ENCODE data around the gene SMCO4.

GRCh38 chr11:93485983-93486382 lies 57.2 kb downstream of the SMCO4 start:
- TF ChIP-seq, protein P1, sequence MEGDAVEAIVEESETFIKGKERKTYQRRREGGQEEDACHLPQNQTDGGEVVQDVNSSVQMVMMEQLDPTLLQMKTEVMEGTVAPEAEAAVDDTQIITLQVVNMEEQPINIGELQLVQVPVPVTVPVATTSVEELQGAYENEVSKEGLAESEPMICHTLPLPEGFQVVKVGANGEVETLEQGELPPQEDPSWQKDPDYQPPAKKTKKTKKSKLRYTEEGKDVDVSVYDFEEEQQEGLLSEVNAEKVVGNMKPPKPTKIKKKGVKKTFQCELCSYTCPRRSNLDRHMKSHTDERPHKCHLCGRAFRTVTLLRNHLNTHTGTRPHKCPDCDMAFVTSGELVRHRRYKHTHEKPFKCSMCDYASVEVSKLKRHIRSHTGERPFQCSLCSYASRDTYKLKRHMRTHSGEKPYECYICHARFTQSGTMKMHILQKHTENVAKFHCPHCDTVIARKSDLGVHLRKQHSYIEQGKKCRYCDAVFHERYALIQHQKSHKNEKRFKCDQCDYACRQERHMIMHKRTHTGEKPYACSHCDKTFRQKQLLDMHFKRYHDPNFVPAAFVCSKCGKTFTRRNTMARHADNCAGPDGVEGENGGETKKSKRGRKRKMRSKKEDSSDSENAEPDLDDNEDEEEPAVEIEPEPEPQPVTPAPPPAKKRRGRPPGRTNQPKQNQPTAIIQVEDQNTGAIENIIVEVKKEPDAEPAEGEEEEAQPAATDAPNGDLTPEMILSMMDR (conservative IDR thresholded peaks at IDR 0.05; ENCODE audit: low read depth, low read length), result no peak
- TF ChIP-seq EZH2 (IDR thresholded peaks at IDR 0.05; ENCODE audit: borderline replicate concordance, low read depth, low read length, poor library complexity, severe bottlenecking), result no peak
